ENCODE measurements around the gene ZMIZ1.

GRCh38 chr10:79168210-79168609 is 99.4 kb downstream of the ZMIZ1 start:
- TF ChIP-seq ZNF449 (tag by site-specific recombination; IDR thresholded peaks at IDR 0.05) (no peak), ZNF311 (tag by site-specific recombination; IDR thresholded peaks at IDR 0.05; ENCODE audit: borderline replicate concordance) (no peak), ELK4 (IDR thresholded peaks at IDR 0.05; ENCODE audit: borderline replicate concordance, low read depth, low read length) (no peak), CTCF (tag by site-specific recombination; IDR thresholded peaks at IDR 0.05) (no peak), ZNF423 (tag by site-specific recombination; IDR thresholded peaks at IDR 0.05) (no peak), ZNF18 (tag by site-specific recombination; IDR thresholded peaks at IDR 0.05) (no peak), BCL6B (tag by site-specific recombination; IDR thresholded peaks at IDR 0.05) (no peak), PRDM10 (tag by site-specific recombination; IDR thresholded peaks at IDR 0.05) (no peak), ZNF513 (tag by site-specific recombination; IDR thresholded peaks at IDR 0.05) (no peak), PBX3 (CRISPR knock-in tag; IDR thresholded peaks at IDR 0.05) (no peak), ZNF558 (tag by site-specific recombination; IDR thresholded peaks at IDR 0.05) (no peak), HOXD13 (CRISPR knock-in tag; IDR thresholded peaks at IDR 0.05; ENCODE audit: borderline replicate concordance) (no peak), ZBTB1 (tag by site-specific recombination; IDR thresholded peaks at IDR 0.05) (no peak), ZNF677 (tag by site-specific recombination; IDR thresholded peaks at IDR 0.05) (no peak)

All from HEK293 (cell line).